HG03558 (cell line): ENCODE measurements around the gene SLC10A2.

Experiments used
- ATAC-seq: cut with Tn5 transposase; IDR thresholded peaks from one replicate; pipeline ENCODE4 v1.9.1; 2021; ENCODE audit warnings: moderate number of reproducible peaks; ENCODE audit not compliant: unreplicated experiment; ENCODE audit errors: extremely low read depth

The SLC10A2 gene

DNA sequence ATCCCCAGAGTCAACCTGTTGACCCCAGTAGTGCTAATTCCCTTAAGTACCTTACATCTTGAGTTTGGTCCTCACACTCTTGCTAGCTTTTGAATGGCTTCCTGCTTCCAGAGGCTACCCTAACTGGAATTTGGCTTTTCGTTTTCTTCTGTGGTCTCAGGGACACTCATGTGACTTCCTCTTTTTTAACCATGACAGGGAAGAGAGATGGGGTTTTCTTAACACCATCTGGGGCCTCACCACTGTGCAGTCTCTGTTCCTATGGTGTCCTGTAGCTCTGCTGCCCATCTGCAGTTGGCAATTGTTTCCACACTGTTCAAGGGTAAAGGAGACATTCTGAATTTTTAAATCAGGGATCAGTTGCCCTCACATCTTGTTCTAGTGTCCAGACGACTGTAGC, 66.7 kb downstream of the SLC10A2 start:
- no peak for ATAC-seq
